Progenitor cell of endocrine pancreas (in vitro differentiated cells): ENCODE data around the gene PFKL. TPM values are rescaled to one million over a fixed set of nuclear protein-coding genes. Genes with fewer than 3 reads are reported as not detected.

Experiments
- DNase-seq: peaks from one replicate; pipeline ENCODE4 v3.0.0; 2021; ENCODE audit warnings: low spot score; ENCODE audit not compliant: unreplicated experiment
- H3K27ac Mint-ChIP-seq: 2 replicates; pipeline ENCODE4 v1.8.0; 2021; ENCODE audit warnings: mild to moderate bottlenecking, moderate library complexity, mixed read lengths
- H3K27me3 Mint-ChIP-seq: 2 replicates; pipeline ENCODE4 v1.8.0; 2021; ENCODE audit warnings: mixed read lengths
- H3K36me3 Mint-ChIP-seq: 2 replicates; pipeline ENCODE4 v1.8.0; 2022; ENCODE audit warnings: mixed read lengths; ENCODE audit not compliant: insufficient read depth
- H3K4me1 Mint-ChIP-seq: 2 replicates; pipeline ENCODE4 v1.8.0; 2021; ENCODE audit warnings: low read depth, mixed read lengths
- H3K4me3 Mint-ChIP-seq: 2 replicates; pipeline ENCODE4 v1.8.0; 2021; ENCODE audit warnings: low read depth, mild to moderate bottlenecking, moderate library complexity, mixed read lengths
- H3K9me3 Mint-ChIP-seq: 2 replicates; pipeline ENCODE4 v1.8.0; 2021; ENCODE audit warnings: low read depth, mixed read lengths
- total RNA-seq: library from RNA; stranded (reverse); gene quantifications from 2 replicates; pipeline ENCODE4 v1.2.1, GENCODE V29; 2021
- TF ChIP-seq, protein P1 (sequence below): fragments of 200-600 bp; sonication (generic); IDR thresholded peaks from one replicate; pipeline ENCODE4 v1.5.0; 2021; ENCODE audit warnings: antibody characterized with exemption, mild to moderate bottlenecking; ENCODE audit not compliant: unreplicated experiment

Gene PFKL
- total RNA-seq, 1 donor from 2014 or later = 132 TPM

DNA sequence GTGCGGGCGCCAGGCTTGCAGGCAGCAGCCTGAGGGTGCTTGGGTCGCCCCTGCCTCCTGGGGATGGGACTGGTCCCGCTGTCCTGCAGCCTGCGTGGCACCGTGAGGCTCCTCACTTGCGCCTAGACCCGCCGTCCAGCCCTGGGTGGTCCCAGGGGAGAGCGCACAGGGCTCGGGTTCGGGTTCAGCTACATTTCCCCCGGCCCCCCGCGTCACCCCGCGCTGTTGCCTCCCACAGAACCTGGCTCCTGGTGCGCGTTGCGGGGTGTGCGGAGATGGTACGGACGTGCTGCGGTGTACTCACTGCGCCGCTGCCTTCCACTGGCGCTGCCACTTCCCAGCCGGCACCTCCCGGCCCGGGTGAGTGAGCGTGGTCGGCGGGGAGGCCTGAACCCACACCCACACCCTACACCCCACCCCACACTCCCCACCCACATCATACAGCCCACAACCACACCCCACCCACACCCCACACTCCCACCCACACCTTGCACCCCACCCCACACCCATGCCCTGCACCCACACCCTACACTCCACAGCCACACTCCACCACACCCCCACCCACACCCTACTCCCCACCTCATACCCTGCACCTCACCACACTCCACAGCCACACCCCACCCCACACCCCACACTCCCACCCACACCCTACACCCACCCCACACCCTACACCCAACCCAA is 6.2 kb upstream of the PFKL start:
- no peak for DNase-seq
- TF ChIP-seq, protein P1, sequence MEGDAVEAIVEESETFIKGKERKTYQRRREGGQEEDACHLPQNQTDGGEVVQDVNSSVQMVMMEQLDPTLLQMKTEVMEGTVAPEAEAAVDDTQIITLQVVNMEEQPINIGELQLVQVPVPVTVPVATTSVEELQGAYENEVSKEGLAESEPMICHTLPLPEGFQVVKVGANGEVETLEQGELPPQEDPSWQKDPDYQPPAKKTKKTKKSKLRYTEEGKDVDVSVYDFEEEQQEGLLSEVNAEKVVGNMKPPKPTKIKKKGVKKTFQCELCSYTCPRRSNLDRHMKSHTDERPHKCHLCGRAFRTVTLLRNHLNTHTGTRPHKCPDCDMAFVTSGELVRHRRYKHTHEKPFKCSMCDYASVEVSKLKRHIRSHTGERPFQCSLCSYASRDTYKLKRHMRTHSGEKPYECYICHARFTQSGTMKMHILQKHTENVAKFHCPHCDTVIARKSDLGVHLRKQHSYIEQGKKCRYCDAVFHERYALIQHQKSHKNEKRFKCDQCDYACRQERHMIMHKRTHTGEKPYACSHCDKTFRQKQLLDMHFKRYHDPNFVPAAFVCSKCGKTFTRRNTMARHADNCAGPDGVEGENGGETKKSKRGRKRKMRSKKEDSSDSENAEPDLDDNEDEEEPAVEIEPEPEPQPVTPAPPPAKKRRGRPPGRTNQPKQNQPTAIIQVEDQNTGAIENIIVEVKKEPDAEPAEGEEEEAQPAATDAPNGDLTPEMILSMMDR = no peak
- no peaks in the 10 kb centered on the region for H3K27me3 Mint-ChIP-seq
- H3K9me3 Mint-ChIP-seq = no peaks in the 10 kb centered on the region
- H3K27ac Mint-ChIP-seq = no peak overlapping the region
- no peaks in the 10 kb centered on the region for H3K36me3 Mint-ChIP-seq
- no peaks in the 10 kb centered on the region for H3K4me1 Mint-ChIP-seq
- no peak overlapping the region for H3K4me3 Mint-ChIP-seq

DNA sequence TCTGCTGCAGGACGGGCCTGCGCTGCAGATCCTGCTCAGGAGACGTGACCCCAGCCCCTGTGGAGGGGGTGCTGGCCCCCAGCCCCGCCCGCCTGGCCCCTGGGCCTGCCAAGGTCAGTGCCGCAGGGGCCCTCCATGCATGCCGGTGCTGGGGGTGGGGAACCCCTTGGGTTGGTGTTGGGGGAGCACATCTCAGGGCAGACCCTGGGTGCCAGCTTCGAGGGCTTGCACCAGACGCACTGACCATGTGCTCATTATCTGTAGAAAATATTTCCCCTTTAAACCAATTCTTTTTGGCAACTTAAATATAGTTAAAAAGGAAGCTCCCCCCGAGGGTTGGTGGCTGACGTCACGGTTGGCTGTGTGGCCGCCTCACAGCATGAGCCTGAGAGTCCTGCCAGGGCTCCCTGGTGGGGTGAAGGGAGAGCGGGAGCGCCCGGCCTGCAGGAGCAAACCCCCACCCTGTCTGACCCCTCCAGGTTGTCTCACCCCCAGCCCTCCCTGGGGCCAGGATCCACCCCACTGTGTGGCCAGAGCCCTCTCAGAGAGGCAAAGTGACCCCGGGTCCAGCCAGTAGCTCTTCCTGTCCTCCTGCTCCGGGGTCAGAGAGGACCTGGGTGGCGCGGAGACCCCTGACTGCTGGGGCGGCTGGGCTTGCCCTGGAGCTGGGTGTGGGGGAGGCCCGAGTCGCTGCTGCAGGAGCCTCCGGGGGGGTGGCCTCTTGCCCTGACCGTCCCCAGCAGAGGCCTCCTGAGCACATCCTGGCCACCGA is 5.3 kb upstream of the PFKL start:
- Mint-ChIP-seq H3K9me3 (no peaks in the 10 kb centered on the region), H3K27ac (no peak overlapping the region), H3K36me3 (no peaks in the 10 kb centered on the region), H3K27me3 (no peaks in the 10 kb centered on the region), H3K4me1 (peaks cover 2% of the 10 kb centered on the region), H3K4me3 (no peak overlapping the region)
- TF ChIP-seq, protein P1 = no peak
- DNase-seq = no peak

DNA sequence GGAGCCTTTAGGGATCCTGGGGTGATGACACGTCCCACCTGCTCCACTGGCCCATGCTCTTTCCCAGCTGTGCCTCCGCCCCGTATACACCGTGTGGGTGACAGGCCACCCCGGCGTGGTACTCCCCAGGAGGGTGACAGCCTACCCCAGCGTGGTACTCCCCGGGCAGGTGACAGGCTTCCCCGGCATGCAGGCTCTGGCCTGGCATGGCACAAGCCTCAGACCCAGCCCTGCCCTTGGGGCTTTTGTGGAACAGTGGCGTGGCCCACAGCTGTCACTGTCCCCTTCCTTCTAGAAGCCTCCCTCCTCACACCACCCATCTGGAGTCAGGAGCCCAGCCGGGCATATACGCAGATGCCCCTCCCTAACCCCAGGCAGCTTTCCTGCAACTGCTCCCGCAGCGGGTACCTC is 4.7 kb upstream of the PFKL start:
- Mint-ChIP-seq H3K27ac (no peak overlapping the region), H3K4me3 (no peak overlapping the region), H3K36me3 (no peaks in the 10 kb centered on the region), H3K9me3 (no peaks in the 10 kb centered on the region), H3K4me1 (peaks cover 2% of the 10 kb centered on the region), H3K27me3 (no peaks in the 10 kb centered on the region)
- TF ChIP-seq, protein P1 = no peak
- no peak for DNase-seq

DNA sequence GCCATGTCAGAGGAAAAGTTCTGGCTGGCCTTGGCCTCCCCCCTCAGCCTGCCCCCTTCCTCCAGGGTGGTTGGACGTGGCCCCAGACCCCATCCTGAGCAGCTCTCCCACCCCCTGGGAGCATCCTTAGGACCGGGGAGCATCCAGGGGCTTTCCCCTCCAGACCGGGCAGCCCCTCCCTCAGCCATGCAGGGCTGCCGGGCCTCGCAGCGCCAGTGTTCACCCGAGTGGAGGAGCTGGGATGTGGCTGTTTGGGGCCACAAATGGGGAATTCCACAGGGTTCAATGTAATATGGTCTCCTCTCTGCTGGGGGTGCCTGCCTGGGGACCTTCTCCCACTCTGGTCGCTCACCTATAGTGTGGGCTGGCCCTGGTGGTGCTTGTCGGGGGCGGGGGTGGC is 4.2 kb upstream of the PFKL start:
- Mint-ChIP-seq H3K4me3 (no peak overlapping the region), H3K36me3 (no peaks in the 10 kb centered on the region), H3K4me1 (peaks cover 2% of the 10 kb centered on the region), H3K9me3 (no peaks in the 10 kb centered on the region), H3K27ac (no peak overlapping the region), H3K27me3 (no peaks in the 10 kb centered on the region)
- DNase-seq = no peak
- TF ChIP-seq, protein P1 = no peak

DNA sequence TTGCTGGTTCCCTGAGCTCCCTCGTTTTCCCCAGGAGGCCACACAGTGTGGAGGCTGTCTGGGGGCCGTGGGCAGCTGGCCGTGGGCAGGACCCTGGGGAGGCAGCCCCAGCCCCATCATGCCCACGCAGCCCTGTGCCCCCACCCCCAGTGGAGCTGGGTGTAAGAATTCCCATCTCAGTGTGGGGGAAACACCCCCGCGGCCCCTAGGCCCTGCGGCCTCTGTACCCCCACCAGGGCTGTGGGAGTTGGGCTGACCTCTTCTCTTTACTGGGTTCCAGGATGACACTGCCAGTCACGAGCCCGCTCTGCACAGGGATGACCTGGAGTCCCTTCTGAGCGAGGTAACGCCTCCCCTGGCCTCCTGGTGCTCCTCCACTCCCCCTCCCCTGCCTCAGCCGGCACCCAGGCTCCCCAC is 3.7 kb upstream of the PFKL start:
- Mint-ChIP-seq H3K4me1 (peaks cover 5% of the 10 kb centered on the region), H3K9me3 (no peaks in the 10 kb centered on the region), H3K27me3 (no peaks in the 10 kb centered on the region), H3K36me3 (no peaks in the 10 kb centered on the region), H3K27ac (no peak overlapping the region), H3K4me3 (no peak overlapping the region)
- TF ChIP-seq, protein P1 = no peak
- DNase-seq = no peak
